Measurements from ENCODE around the gene ERRFI1.
"Not testable (repeated sequence)": the region's sequence is repeated elsewhere in the genome, so short reads cannot be mapped to it uniquely, and the experiment has no call there.

The ERRFI1 gene

DNA sequence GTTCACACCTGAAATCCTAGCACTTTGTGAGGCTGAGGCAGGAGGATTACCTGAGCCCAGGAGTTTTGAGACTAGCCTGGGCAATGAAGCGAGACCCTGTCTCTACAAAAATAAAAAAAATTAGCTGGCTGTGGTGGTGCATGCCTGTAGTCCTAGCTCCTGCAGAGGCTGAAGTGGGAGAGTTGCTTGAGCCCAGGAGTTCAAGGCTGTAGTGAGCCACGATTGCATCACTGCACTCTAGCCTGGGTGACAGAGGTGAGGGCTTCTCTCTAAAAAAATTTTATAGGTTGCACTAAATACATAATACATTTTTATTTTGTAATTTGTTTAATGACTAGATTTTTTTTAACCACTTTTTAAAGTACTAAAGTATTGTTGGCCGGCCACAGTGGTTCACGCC is 58.5 kb downstream of the ERRFI1 start:
- DNase-seq (ENCODE audit: low spot score) = no peak

- DNase-seq (ENCODE audit: low spot score) = no peak
Observed at GRCh38 chr1:7967196-7967595, 58.9 kb downstream of the ERRFI1 start.

GRCh38 chr1:7964476-7964875 is 61.6 kb downstream of the ERRFI1 start:
- DNase-seq (ENCODE audit: low spot score) = no peak

DNA sequence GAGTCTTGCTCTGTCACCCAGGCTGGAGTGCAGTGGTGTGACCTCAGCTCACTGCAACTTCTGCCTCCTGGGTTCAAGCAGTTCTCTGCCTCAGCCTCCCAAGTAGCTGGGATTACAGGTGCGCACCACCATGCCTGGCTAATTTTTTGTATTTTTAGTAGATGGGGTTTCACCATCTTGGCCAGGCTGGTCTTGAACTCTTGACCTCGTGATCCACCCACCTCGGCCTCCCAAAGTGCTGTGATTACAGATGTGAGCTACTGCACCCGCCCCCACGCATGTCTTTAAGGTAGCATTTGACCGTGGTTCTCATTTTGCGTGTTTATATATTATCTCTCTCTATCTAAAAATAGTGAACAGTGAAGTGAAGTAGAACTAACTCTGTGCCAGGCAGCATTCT is 62.3 kb downstream of the ERRFI1 start:
- not testable (repeated sequence) for DNase-seq (ENCODE audit: low spot score)

DNA sequence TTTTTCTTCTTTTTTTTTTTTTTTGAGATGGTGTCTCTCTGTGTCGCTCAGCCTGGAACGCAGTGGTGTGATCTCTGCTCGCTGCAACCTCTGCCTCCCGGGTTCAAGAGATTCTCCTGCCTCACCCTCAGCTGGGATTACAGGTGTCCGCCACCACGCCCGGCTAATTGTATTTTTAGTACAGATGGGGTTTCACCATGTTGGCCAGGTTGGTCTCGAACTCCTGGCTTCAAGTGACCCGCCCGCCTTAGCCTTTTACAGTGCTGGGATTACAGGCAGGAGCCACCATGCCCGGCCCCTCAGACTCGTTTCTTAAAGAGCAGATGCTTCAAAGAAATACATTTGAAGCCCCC is 62.8 kb downstream of the ERRFI1 start:
- DNase-seq (ENCODE audit: low spot score) = not testable (repeated sequence)

DNA sequence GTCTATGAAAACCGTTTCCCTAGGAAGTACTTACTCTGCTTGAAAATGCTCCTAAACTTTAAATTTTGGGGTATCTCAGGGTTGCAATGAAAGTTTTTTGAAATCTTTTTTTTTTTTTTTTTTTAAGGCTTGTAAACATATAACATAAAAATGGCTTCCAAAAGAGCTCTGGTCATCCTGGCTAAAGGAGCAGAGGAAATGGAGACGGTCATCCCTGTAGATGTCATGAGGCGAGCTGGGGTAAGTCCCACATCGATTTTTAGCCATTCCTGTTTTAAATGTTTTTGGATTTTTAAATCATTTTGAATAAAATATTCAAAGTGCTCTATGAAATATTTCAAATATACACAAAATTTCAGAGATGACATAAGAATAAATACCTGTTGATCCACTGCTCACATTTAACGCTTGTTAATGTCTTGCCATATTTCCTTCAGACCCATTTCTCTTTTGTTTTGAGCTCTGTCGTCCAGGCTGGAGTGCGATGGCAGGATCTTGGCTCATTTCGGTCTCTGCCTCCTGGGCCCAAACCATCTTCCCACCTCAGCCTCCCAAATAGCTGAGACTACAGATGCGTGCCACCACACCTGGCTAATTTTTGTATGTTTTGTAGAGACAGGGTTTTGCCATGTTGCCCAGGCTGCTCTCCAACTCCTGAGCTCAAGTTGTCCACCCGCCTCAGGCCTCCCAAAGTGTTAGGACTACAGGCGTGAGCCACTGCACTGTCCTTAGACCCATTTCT is 63.3 kb downstream of the ERRFI1 start:
- DNase-seq (ENCODE audit: low spot score) = no peak

DNA sequence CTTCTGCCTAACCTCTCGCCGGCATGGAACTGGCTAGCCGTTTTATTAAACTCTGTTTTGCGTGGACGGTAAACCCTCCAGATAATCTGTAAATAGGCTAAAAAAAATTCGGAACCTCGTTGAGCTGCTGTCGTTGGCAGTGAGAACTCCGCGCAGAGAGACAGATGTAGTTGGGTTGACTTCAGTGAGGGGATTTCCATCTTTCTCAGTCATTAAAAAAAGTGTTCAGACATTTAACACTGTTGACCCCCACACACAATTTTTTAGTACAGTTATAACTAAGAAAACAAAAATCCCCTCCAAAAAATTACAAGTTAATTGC is 64.1 kb downstream of the ERRFI1 start:
- DNase-seq (ENCODE audit: low spot score) = no peak
